IMR-90 (cell line): ENCODE results near the gene PDXK. TPM values are rescaled to one million over a fixed set of nuclear protein-coding genes. Genes with fewer than 3 reads are reported as not detected.

Experiments used
- ATAC-seq: fragments of 200-7000 bp; cut with Tn5 transposase; 2 replicates; pipeline ENCODE4 v1.9.1; 2020; ENCODE audit warnings: low read depth, mild to moderate bottlenecking, moderate library complexity
- Bru-seq: library from RNA; stranded (reverse); fragments of 400-500 nt; gene quantifications from one replicate; lab custom pipeline; 2021; lab: Mats Ljungman, UMichigan
- BruChase-seq, 2 experiments: library from RNA; stranded (reverse); fragments of 400-500 nt; gene quantifications; one replicate each; lab custom pipeline; 2021; lab: Mats Ljungman, UMichigan
- BruUV-seq: library from RNA; stranded (reverse); fragments of 400-500 nt; replicated peaks from 2 replicates; lab custom pipeline; 2021; lab: Mats Ljungman, UMichigan
- CTCF ChIA-PET: fragments of 300-600 bp; formaldehyde crosslinking; extraction: SDS; loops from one replicate; lab custom pipeline; 2021; ENCODE audit warnings: antibody characterized with exemption; lab: Yijun Ruan, JAX
- POLR2A ChIA-PET: fragments of 300-600 bp; sonication (Branson Sonifier 250); formaldehyde crosslinking; loops from one replicate; lab custom pipeline; 2022; ENCODE audit warnings: antibody characterized with exemption; ENCODE audit not compliant: unreplicated experiment; lab: Charles Lee
- DNase-seq: peaks from one replicate; pipeline ENCODE4 v3.0.0; 2013
- H2AFZ ChIP-seq: replicated peaks from 2 replicates; pipeline ENCODE3; 2013; ENCODE audit warnings: low read length, mild to moderate bottlenecking; ENCODE audit not compliant: poor library complexity
- H2AK5ac ChIP-seq: 2 replicates; pipeline ENCODE4 v1.6.1; 2013; ENCODE audit warnings: low read depth, low read length, inconsistent platforms
- H2AK9ac ChIP-seq: replicated peaks from 2 replicates; pipeline ENCODE3; 2013; ENCODE audit warnings: mild to moderate bottlenecking, low read depth, low read length, moderate library complexity; ENCODE audit not compliant: poor library complexity
- H2BK120ac ChIP-seq: 2 replicates; pipeline ENCODE4 v1.6.1; 2013; ENCODE audit warnings: low read depth, low read length, inconsistent platforms
- H2BK15ac ChIP-seq: 3 replicates; pipeline ENCODE4 v1.6.1; 2013; ENCODE audit warnings: low read depth, low read length, inconsistent platforms
- H2BK20ac ChIP-seq: 2 replicates; pipeline ENCODE4 v1.6.1; 2013; ENCODE audit warnings: low read depth, mild to moderate bottlenecking, inconsistent platforms, low read length, moderate library complexity
- H2BK5ac ChIP-seq: 2 replicates; pipeline ENCODE4 v1.6.1; 2013; ENCODE audit warnings: mild to moderate bottlenecking, low read depth, low read length, inconsistent platforms; ENCODE audit not compliant: poor library complexity, severe bottlenecking
- H3K14ac ChIP-seq: replicated peaks from 2 replicates; pipeline ENCODE4 v1.6.1; 2013; ENCODE audit warnings: low read depth, low read length, inconsistent platforms
- H3K18ac ChIP-seq: 2 replicates; pipeline ENCODE4 v1.6.1; 2013; ENCODE audit warnings: low read depth, low read length, control low read depth
- H3K23ac ChIP-seq: 2 replicates; pipeline ENCODE4 v1.6.1; 2013; ENCODE audit warnings: low read depth, low read length, inconsistent platforms
- H3K27ac ChIP-seq: 2 replicates; pipeline ENCODE4 v1.5.1; 2013; ENCODE audit warnings: mild to moderate bottlenecking, control low read depth, low read length; ENCODE audit not compliant: insufficient read depth
- H3K27me3 ChIP-seq: 2 replicates; pipeline ENCODE4 v1.6.1; 2013; ENCODE audit warnings: low read length; ENCODE audit not compliant: control insufficient read depth, insufficient read depth
- H3K36me3 ChIP-seq: 2 replicates; pipeline ENCODE4 v1.6.1; 2013; ENCODE audit warnings: low read length, mixed read lengths; ENCODE audit not compliant: control insufficient read depth, insufficient read depth
- H3K4ac ChIP-seq: 2 replicates; pipeline ENCODE4 v1.6.1; 2013; ENCODE audit warnings: low read depth, low read length, inconsistent platforms
- H3K4me1 ChIP-seq: 2 replicates; pipeline ENCODE4 v1.6.1; 2013; ENCODE audit warnings: low read length, mixed read lengths; ENCODE audit not compliant: control insufficient read depth, insufficient read depth
- H3K4me2 ChIP-seq: 2 replicates; pipeline ENCODE4 v1.6.1; 2013; ENCODE audit warnings: low read depth, mild to moderate bottlenecking, control low read depth, low read length, moderate library complexity
- H3K4me3 ChIP-seq: 2 replicates; pipeline ENCODE4 v1.5.1; 2013; ENCODE audit warnings: low read depth, mild to moderate bottlenecking, control low read depth, low read length, moderate library complexity; ENCODE audit not compliant: insufficient read depth
- H3K56ac ChIP-seq: 2 replicates; pipeline ENCODE4 v1.6.1; 2013; ENCODE audit warnings: low read length, inconsistent platforms; ENCODE audit not compliant: insufficient read depth; ENCODE audit errors: extremely low read depth
- H3K79me1 ChIP-seq, 2 experiments: 2 replicates each; pipeline ENCODE4 v1.6.1; 2013; ENCODE audit warnings: low read length in 2 of 2, inconsistent platforms in 1 of 2, low read depth in 1 of 2
- H3K9ac ChIP-seq: 2 replicates; pipeline ENCODE4 v1.6.1; 2013; ENCODE audit warnings: low read depth, low read length, control low read depth
- H3K9me1 ChIP-seq: 2 replicates; pipeline ENCODE4 v1.6.1; 2013; ENCODE audit warnings: low read length, inconsistent platforms; ENCODE audit not compliant: insufficient read depth
- H3K9me3 ChIP-seq: 2 replicates; pipeline ENCODE4 v1.6.1; 2013; ENCODE audit warnings: low read length; ENCODE audit not compliant: control insufficient read depth, insufficient read depth
- H4K20me1 ChIP-seq: 2 replicates; pipeline ENCODE4 v1.6.1; 2013; ENCODE audit warnings: low read length, inconsistent platforms; ENCODE audit not compliant: insufficient read depth
- H4K5ac ChIP-seq: 2 replicates; pipeline ENCODE4 v1.6.1; 2013; ENCODE audit warnings: mild to moderate bottlenecking, low read depth, low read length, control low read depth
- H4K8ac ChIP-seq, 2 experiments: 2 replicates each; pipeline ENCODE4 v1.6.1; 2013; ENCODE audit warnings: low read depth in 2 of 2, low read length in 2 of 2, control low read depth in 1 of 2, inconsistent platforms in 1 of 2
- H4K91ac ChIP-seq: 2 replicates; pipeline ENCODE4 v1.6.1; 2013; ENCODE audit warnings: low read depth, low read length, inconsistent platforms; ENCODE audit not compliant: insufficient read depth
- CEBPB ChIP-seq: IDR thresholded peaks from 2 replicates; pipeline ENCODE4 v1.6.1; 2012; ENCODE audit warnings: low read depth, low read length, improper control_type of control experiment
- CHD1 ChIP-seq: IDR thresholded peaks from 2 replicates; pipeline ENCODE4 v1.6.1; 2012; ENCODE audit warnings: low read depth, low read length, improper control_type of control experiment
- ELK1 ChIP-seq: fragments of 150-350 bp; IDR thresholded peaks from 2 replicates; pipeline ENCODE4 v1.6.1; 2016; ENCODE audit warnings: low read depth, mild to moderate bottlenecking, low read length, moderate library complexity, borderline replicate concordance
- FOS ChIP-seq: fragments of 150-350 bp; IDR thresholded peaks from 2 replicates; pipeline ENCODE4 v1.6.1; 2016; ENCODE audit warnings: low read depth, low read length
- MAFK ChIP-seq: IDR thresholded peaks from 2 replicates; pipeline ENCODE4 v1.6.1; 2012; ENCODE audit warnings: low read depth, low read length, improper control_type of control experiment
- MAZ ChIP-seq: IDR thresholded peaks from 2 replicates; pipeline ENCODE4 v1.6.1; 2012; ENCODE audit warnings: low read depth, mild to moderate bottlenecking, low read length, improper control_type of control experiment, moderate library complexity, borderline replicate concordance
- NFE2L2 ChIP-seq: fragments of 150-350 bp; IDR thresholded peaks from 2 replicates; pipeline ENCODE4 v1.6.1; 2016; ENCODE audit warnings: low read depth, mild to moderate bottlenecking, low read length
- POLR2A ChIP-seq: IDR thresholded peaks from 2 replicates; pipeline ENCODE4 v1.6.1; 2012; ENCODE audit warnings: mild to moderate bottlenecking, low read depth, low read length
- RFX5 ChIP-seq: IDR thresholded peaks from 2 replicates; pipeline ENCODE4 v1.8.0; 2012; ENCODE audit warnings: low read depth, mild to moderate bottlenecking, low read length, moderate library complexity
- SMC3 ChIP-seq: fragments of 150-350 bp; IDR thresholded peaks from 2 replicates; pipeline ENCODE4 v1.6.1; 2016; ENCODE audit warnings: low read depth, mild to moderate bottlenecking, antibody characterized with exemption, low read length, moderate library complexity
- USF2 ChIP-seq: fragments of 150-350 bp; IDR thresholded peaks from 2 replicates; pipeline ENCODE4 v1.6.1; 2017; ENCODE audit warnings: mild to moderate bottlenecking, antibody characterized with exemption, low read length, low read depth
- WGBS, 2 experiments: methylation state at CpG; one replicate each; pipeline versions ENCODE4 v1.1.5 to v1.1.7; 2013; ENCODE audit warnings: missing lambda C conversion rate in 2 of 2; ENCODE audit not compliant: insufficient read length in 1 of 2; ENCODE audit errors: extremely low coverage in 2 of 2; 5-methylcytosine and 5-hydroxymethylcytosine counted together
- dilution Hi-C: fragments of 300-500 bp; cut with HindIII; formaldehyde crosslinking; loops from one replicate; pipeline ENCODE4 v1.14.3; 2018; ENCODE audit warnings: low sequenced_read_pairs; ENCODE audit not compliant: unreplicated experiment
- in situ Hi-C: fragments of 300-500 bp; cut with MboI; formaldehyde crosslinking; loops from 3 replicates; pipeline ENCODE4 v1.14.3; 2019; ENCODE audit warnings: low sequenced_read_pairs, inconsistent platforms, mixed read lengths
- intact Hi-C: fragments of 100-400 bp; cut with micrococcal nuclease; formaldehyde crosslinking; loops from 2 replicates; pipeline ENCODE4 v1.10.0; 2022
- long read RNA-seq: library from polyadenylated mRNA; unstranded; transcript quantifications from one replicate; pipeline ENCODE4 v2.0.0, GENCODE V29; 2021; ENCODE audit not compliant: unreplicated experiment
- polyA plus RNA-seq, 3 experiments: library from polyadenylated mRNA; depleted of rRNA; stranded (reverse); fragments of >200 nt; gene quantifications; 2 replicates each; pipeline ENCODE4 v1.2.3, GENCODE V29; 2012; ENCODE audit warnings: low replicate concordance in 1 of 3
- total RNA-seq: library from RNA; depleted of rRNA; stranded (reverse); fragments of >200 nt; gene quantifications from 2 replicates; pipeline ENCODE4 v1.2.3, GENCODE V29; 2012; rRNA removed

Gene PDXK
- total RNA-seq (250 and 312 TPM in 2 replicates), polyA plus RNA-seq (2012; rRNA removed) (149 and 155 TPM in 2 replicates), Bru-seq, nascent RNA (percentile 80 among the genes with signal in this experiment), BruChase-seq, experiment 1, labeled RNA remaining after a 6-hour chase (percentile 95 among the genes with signal in this experiment), BruChase-seq, experiment 2, labeled RNA remaining after a 2-hour chase (percentile 93 among the genes with signal in this experiment)
- 114 and 180 TPM in 2 replicates for polyA plus RNA-seq (2012; cell fraction: cytosol; rRNA removed)
- 141 and 208 TPM in 2 replicates for polyA plus RNA-seq (2012; cell fraction: nucleus; rRNA removed; ENCODE audit: low replicate concordance)
- long read RNA-seq, full-length matches to known transcripts = 75 of 141 reads
- long read RNA-seq, partial matches to known transcripts = 16 of 141 reads
- long read RNA-seq, other reads (novel, unspliced or antisense) = 50 of 141 reads

GRCh38 chr21:43718872-43719747 lies at the start of gene PDXK:
TSS of gene PDXK (plus strand) at chr21:43719129. CDS start at chr21:43719295, 166 bp downstream.
- H2BK20ac ChIP-seq = no peak within 1 kb of the TSS
- ChIA-PET CTCF (no interaction called here), POLR2A (interaction anchor here (0.5 to 0.7 kb wide), 3 partner anchors 26 to 381 kb away, joined by 3 to 5 read pairs (median 4); no protein-coding TSS in a partner anchor)
- no peaks in the 10 kb centered on the region for H3K9me3 ChIP-seq
- peak within 1 kb of the TSS; percentile 88 for H2BK5ac ChIP-seq
- H3K4me2 ChIP-seq = peak within 1 kb of the TSS; percentile 98
- peak within 1 kb of the TSS; percentile 96 for H3K27ac ChIP-seq
- peaks cover 11 to 42% of the 10 kb centered on the region in 2 experiments for H3K79me1 ChIP-seq
- H3K23ac ChIP-seq = peak within 1 kb of the TSS; percentile 76
- ATAC-seq = peak; percentile 96
- no TSS peak for BruUV-seq
- peaks cover 37% of the 10 kb centered on the region for H4K20me1 ChIP-seq
- in situ Hi-C loops (no loop called here), intact Hi-C loops (no loop called here), dilution Hi-C loops (no loop called here)
- H3K27me3 ChIP-seq = no peaks in the 10 kb centered on the region
- H2BK15ac ChIP-seq = no peak within 1 kb of the TSS
- peaks cover 14% of the 10 kb centered on the region; the same call in 1 of the 2 replicates for H3K9me1 ChIP-seq
- H3K18ac ChIP-seq = peak within 1 kb of the TSS; percentile 66
- H3K36me3 ChIP-seq = peaks cover 10% of the 10 kb centered on the region
- H4K8ac ChIP-seq = peak within 1 kb of the TSS; percentile 61 to 92; a peak in 3 of 4 replicates
- peaks cover 17% of the 10 kb centered on the region for H3K4me1 ChIP-seq
- DNase-seq = peak; percentile 77
- peak within 1 kb of the TSS; percentile 83 for H2AK5ac ChIP-seq
- H2AK9ac ChIP-seq = peak within 1 kb of the TSS; percentile 94
- peak within 1 kb of the TSS; percentile 89 for H3K14ac ChIP-seq
- peak within 1 kb of the TSS; percentile 93 for H3K9ac ChIP-seq
- H3K56ac ChIP-seq = peak within 1 kb of the TSS; percentile 71; the same call in 1 of the 2 replicates
- peak within 1 kb of the TSS; percentile 59; the same call in 1 of the 2 replicates for H4K91ac ChIP-seq
- H3K4ac ChIP-seq = peak within 1 kb of the TSS; percentile 83
- peak within 1 kb of the TSS; percentile 98 for H3K4me3 ChIP-seq
- no peak within 1 kb of the TSS for H2BK120ac ChIP-seq
- whole genome bisulfite sequencing, 2 experiments = 0% methylated on average over 65 of the region's 117 CpGs; no CpG with 5 or more reads in 1 of the 2 experiments
- peak within 1 kb of the TSS; percentile 53; the same call in 1 of the 2 replicates for H4K5ac ChIP-seq
- H2AFZ ChIP-seq = peak within 1 kb of the TSS; percentile 96
- peak; percentile 86 for TF ChIP-seq CEBPB
- peak; percentile 73; the same call in 1 of the 2 replicates for TF ChIP-seq MAZ
- TF ChIP-seq USF2 = peak; percentile 25; the same call in 1 of the 2 replicates
- TF ChIP-seq MAFK = peak; percentile 62
- peak; percentile 28; the same call in 1 of the 2 replicates for TF ChIP-seq FOS
- no peak for TF ChIP-seq SMC3
- TF ChIP-seq NFE2L2 = no peak
- TF ChIP-seq ELK1 = no peak
- TF ChIP-seq RFX5 = no peak
- TF ChIP-seq POLR2A = peak; percentile 94
- 0 out of 2 replicates have a peak, but pooled peaks have one; percentile 49 for TF ChIP-seq CHD1
